Colonic mucosa (tissue), 4 donors: Measurements from ENCODE around the gene PANX2. TPM values are rescaled to one million over a fixed set of nuclear protein-coding genes. Genes with fewer than 3 reads are reported as not detected.

Source experiments
- DNase-seq: peaks from one replicate; pipeline ENCODE4 v3.0.0-alpha.2; 2020
- H3K27ac ChIP-seq: fragments of 200-600 bp; one replicate; pipeline ENCODE4 v1.8.0; 2021
- H3K27me3 ChIP-seq: fragments of 200-600 bp; one replicate; pipeline ENCODE4 v1.8.0; 2021
- H3K36me3 ChIP-seq: fragments of 200-600 bp; one replicate; pipeline ENCODE4 v1.8.0; 2021
- H3K4me1 ChIP-seq: fragments of 200-600 bp; one replicate; pipeline ENCODE4 v1.8.0; 2021; ENCODE audit warnings: mild to moderate bottlenecking
- H3K4me3 ChIP-seq: fragments of 200-600 bp; one replicate; pipeline ENCODE4 v1.8.0; 2021
- H3K9ac ChIP-seq, 2 donors: one replicate each; pipeline ENCODE4 v1.7.0; 2013; ENCODE audit warnings: control low read depth in 2 of 2, low read depth in 2 of 2, low read length in 2 of 2
- H3K9me3 ChIP-seq: fragments of 200-600 bp; one replicate; pipeline ENCODE4 v1.8.0; 2021
- intact Hi-C: fragments of 100-400 bp; cut with DNase I; formaldehyde crosslinking; loops from one replicate; pipeline ENCODE4 v1.14.1; 2022
- total RNA-seq, 2 donors: library from RNA; stranded (reverse); fragmentation: NEBNext Ultra II Directional in 1 of 2; extraction: Animal tissue kit (Norgen Biotek cat#: 25700) in 1 of 2; gene quantifications; one replicate each; pipeline ENCODE4 v1.2.1, GENCODE V29; 2021
- TF ChIP-seq, protein P1 (sequence below): fragments of 200-600 bp; IDR thresholded peaks from one replicate; pipeline ENCODE4 v1.8.0; 2022; ENCODE audit warnings: antibody characterized with exemption, mild to moderate bottlenecking
- donor health status: healthy.
- donor health status: DM: no; HTN: no; CAD: no.
- donor health status: DM: no; HTN: no; CAD: no.

Gene PANX2
- total RNA-seq, 2 donors from 2014 or later, result not detected

DNA sequence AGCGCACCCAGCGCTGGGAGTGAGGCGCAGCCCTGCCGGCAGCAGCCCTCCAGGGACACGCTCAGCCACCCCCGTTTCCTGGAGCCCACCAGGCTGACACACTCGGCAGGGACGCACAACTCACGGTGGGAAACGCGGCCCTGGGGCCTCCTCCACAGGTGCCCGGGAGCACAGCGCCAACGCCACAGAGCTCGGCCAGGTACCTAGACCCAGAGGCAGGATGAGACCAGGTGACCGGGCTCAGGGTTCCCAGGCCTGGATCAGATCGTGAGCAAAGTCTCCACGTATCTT is 56.3 kb downstream of the PANX2 start:
- Histone ChIP-seq H3K27me3 (no peaks in the 10 kb centered on the region), H3K9ac (no peak overlapping the region), H3K9me3 (no peaks in the 10 kb centered on the region), H3K36me3 (peaks cover 6% of the 10 kb centered on the region), H3K4me1 (no peaks in the 10 kb centered on the region), H3K27ac (no peak overlapping the region), H3K4me3 (no peak overlapping the region)
- intact Hi-C loops, result no loop called here
- DNase-seq, result no peak
- TF ChIP-seq, protein P1, sequence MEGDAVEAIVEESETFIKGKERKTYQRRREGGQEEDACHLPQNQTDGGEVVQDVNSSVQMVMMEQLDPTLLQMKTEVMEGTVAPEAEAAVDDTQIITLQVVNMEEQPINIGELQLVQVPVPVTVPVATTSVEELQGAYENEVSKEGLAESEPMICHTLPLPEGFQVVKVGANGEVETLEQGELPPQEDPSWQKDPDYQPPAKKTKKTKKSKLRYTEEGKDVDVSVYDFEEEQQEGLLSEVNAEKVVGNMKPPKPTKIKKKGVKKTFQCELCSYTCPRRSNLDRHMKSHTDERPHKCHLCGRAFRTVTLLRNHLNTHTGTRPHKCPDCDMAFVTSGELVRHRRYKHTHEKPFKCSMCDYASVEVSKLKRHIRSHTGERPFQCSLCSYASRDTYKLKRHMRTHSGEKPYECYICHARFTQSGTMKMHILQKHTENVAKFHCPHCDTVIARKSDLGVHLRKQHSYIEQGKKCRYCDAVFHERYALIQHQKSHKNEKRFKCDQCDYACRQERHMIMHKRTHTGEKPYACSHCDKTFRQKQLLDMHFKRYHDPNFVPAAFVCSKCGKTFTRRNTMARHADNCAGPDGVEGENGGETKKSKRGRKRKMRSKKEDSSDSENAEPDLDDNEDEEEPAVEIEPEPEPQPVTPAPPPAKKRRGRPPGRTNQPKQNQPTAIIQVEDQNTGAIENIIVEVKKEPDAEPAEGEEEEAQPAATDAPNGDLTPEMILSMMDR, result no peak

DNA sequence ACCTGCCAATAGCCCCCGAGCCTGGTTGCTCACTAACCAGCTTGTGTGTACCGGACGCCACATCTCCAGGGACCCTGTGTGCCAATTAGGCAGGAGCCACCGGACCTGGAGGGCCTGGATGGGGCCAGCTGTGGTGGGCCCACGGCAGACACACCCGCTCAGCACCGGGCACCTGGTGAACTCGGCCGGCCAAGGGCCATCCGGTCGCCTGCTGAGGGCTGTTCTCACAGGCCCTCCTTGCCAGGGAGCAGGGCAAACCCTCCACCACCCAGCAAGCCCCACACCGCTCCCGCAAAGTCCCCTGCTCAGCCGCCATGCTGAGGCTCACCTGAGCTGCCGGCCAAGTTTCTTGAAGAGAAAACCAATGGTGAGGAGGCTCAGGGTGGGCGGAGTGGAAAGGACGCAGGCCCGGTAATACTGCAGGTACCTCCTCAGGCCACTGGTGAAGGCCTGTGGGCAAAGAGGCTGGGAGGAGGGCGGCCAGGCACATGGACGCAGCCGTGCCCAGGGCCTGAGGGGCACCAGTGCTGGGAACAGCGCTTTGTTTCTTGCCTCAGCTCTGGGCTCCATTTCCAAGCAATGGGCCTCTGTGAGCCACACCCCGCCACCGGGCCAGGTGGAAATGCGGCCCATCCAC is 57.2 kb downstream of the PANX2 start:
- Histone ChIP-seq H3K27ac (no peak overlapping the region), H3K27me3 (no peaks in the 10 kb centered on the region), H3K36me3 (no peaks in the 10 kb centered on the region), H3K9me3 (no peaks in the 10 kb centered on the region), H3K4me3 (no peak overlapping the region), H3K4me1 (no peaks in the 10 kb centered on the region), H3K9ac (no peak overlapping the region)
- TF ChIP-seq, protein P1, result no peak
- intact Hi-C loops, result no loop called here
- no peak for DNase-seq

DNA sequence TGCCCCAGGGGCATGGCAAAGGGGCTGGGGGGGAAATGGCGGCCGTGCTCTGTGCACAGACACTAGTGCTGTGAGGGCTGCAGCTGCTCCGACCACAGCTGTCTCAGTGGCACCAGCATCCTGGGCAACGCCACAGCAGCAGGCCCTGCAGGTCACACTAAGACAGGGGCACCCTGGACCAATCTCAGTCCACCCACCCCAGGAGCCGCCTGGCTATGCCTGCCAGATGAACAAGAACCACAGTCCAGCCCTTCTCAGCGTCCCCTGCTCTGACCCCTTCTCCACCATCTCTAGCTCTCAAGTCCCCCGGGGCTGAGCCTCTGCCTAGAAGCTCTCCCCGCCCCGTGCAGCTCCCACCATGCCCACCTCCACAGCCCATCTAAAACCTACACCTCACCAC is 57.8 kb downstream of the PANX2 start:
- no peak overlapping the region for H3K4me3 ChIP-seq
- no peak overlapping the region for H3K27ac ChIP-seq
- no peak overlapping the region for H3K9ac ChIP-seq
- H3K4me1 ChIP-seq, result no peaks in the 10 kb centered on the region
- no peaks in the 10 kb centered on the region for H3K9me3 ChIP-seq
- H3K36me3 ChIP-seq, result no peaks in the 10 kb centered on the region
- no peak for DNase-seq
- intact Hi-C loops, result no loop called here
- H3K27me3 ChIP-seq, result no peaks in the 10 kb centered on the region
- TF ChIP-seq, protein P1, result no peak

DNA sequence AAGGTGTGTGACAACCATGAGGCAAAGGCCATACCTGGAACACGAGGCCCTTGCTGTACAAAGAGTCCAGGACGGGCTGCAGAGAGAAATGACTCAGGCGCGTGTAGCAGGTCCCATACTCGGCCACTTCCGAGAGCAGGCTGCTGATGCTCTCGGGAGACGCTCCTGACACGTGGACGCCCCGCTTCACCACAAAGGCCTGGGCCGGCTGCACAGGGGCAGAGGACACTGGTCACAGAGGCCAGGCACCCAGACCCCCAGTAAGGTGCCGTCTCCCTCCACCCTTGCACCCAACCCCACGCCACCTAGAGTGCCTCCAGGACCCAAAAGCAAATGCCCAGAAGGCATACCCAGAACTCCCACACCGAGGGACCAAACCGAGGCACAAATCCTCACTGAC is 58.8 kb downstream of the PANX2 start:
- TF ChIP-seq, protein P1, result no peak
- intact Hi-C loops, result no loop called here
- no peak overlapping the region for H3K4me3 ChIP-seq
- H3K4me1 ChIP-seq, result no peaks in the 10 kb centered on the region
- DNase-seq, result no peak
- no peak overlapping the region for H3K27ac ChIP-seq
- H3K9ac ChIP-seq, result no peak overlapping the region
- H3K27me3 ChIP-seq, result no peaks in the 10 kb centered on the region
- no peaks in the 10 kb centered on the region for H3K9me3 ChIP-seq
- no peaks in the 10 kb centered on the region for H3K36me3 ChIP-seq

Other genes starting within 250 kb of the PANX2 start
- 10 to 100 TPM; 65.6 to 74.4 TPM for gene PIM3, start 210.0 kb upstream of the PANX2 start, total RNA-seq
- gene IL17REL, start 158.0 kb upstream of the PANX2 start, total RNA-seq, result under 1 TPM; 0.11 to 0.22 TPM
- gene TTLL8, start 112.4 kb upstream of the PANX2 start, total RNA-seq, result not detected
- not detected for gene MLC1, start 85.3 kb upstream of the PANX2 start, total RNA-seq
- gene MOV10L1, start 80.7 kb upstream of the PANX2 start, total RNA-seq, result under 1 TPM; 0.27 to 0.50 TPM
- gene TRABD, start 15.2 kb downstream of the PANX2 start, total RNA-seq, result 100 to 1,000 TPM in 1 of 2 donors, 10 to 100 TPM in 1; 43.6 to 116 TPM
- 10 to 100 TPM; 29.1 to 36.9 TPM for gene SELENOO, start 30.3 kb downstream of the PANX2 start, total RNA-seq
- 10 to 100 TPM; 19.2 to 33.4 TPM for gene TUBGCP6, start 74.3 kb downstream of the PANX2 start, total RNA-seq
- 10 to 100 TPM; 40.5 to 59.1 TPM for gene HDAC10, start 80.5 kb downstream of the PANX2 start, total RNA-seq
- gene MAPK12, start 91.0 kb downstream of the PANX2 start, total RNA-seq, result 1 to 10 TPM; 2.0 to 2.6 TPM
- gene MAPK11, start 99.6 kb downstream of the PANX2 start, total RNA-seq, result 1 to 10 TPM; 1.3 to 1.9 TPM
- 100 to 1,000 TPM; 270 to 339 TPM for gene PLXNB2, start 136.9 kb downstream of the PANX2 start, total RNA-seq
- gene DENND6B, start 156.3 kb downstream of the PANX2 start, total RNA-seq, result 1 to 10 TPM; 2.4 to 4.0 TPM
- gene PPP6R2, start 172.6 kb downstream of the PANX2 start, total RNA-seq, result 10 to 100 TPM; 34.1 to 55.9 TPM